ENCODE results near the gene ZDHHC20.

Gene ZDHHC20, protein sequence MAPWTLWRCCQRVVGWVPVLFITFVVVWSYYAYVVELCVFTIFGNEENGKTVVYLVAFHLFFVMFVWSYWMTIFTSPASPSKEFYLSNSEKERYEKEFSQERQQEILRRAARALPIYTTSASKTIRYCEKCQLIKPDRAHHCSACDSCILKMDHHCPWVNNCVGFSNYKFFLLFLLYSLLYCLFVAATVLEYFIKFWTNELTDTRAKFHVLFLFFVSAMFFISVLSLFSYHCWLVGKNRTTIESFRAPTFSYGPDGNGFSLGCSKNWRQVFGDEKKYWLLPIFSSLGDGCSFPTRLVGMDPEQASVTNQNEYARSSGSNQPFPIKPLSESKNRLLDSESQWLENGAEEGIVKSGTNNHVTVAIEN

DNA sequence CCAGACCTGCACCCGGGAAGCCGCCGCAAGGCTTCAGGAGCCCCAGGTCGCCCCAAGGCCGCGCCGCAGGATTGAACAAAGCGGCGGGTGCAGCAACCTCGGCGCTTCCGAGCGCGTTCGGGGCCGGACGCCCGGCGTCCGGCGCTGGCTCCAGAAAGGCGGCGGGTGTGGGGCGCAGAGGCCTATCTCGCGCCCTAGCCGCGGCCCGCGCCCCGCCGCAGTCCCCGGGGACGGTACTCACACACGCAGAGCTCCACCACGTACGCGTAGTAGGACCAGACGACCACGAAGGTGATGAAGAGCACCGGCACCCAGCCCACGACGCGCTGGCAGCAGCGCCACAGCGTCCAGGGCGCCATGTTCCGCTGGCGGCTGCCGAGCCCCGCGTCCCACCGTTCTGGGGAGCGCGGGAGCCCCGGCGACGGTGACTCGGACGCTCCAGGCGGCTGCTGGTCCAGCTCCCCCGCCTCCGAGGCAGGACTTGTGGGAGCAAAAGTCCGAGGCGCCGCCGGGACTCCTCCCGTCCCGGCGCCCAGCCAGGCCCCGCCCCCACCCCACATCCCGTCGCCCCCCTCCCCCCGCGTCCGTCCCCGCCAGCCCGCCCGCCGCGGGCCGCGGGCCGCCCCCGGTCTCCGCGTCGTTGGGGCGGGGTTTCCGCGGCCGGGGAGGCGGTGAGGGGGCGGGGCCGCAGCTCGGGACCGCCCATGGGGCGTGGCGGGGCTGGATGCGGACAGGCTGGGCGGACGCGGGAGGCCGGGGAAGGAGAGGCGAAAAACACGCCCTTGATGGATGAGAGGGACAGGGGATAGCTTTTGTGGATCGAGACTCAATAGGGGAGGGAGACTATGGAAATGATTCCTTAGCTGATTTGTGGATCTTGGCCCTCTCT, at the start of gene ZDHHC20:
Gene ZDHHC20, minus strand, starts transcription at position 491 of the 889 bp plus-strand sequence. Its CDS starts 132 bp downstream, at position 359.
- H3K27ac Mint-ChIP-seq (ENCODE audit: low read depth) = peak within 1 kb of the TSS; percentile 86
- H3K4me3 Mint-ChIP-seq = peak within 1 kb of the TSS; percentile 87
- ATAC-seq (replicated peaks; ENCODE audit: extremely low read depth, poor library complexity, severe bottlenecking) (peak; percentile 88), DNase-seq (ENCODE audit: low spot score in 2 of 2) (peak; percentile 82 to 92)
- H3K4me1 Mint-ChIP-seq = peaks cover 34% of the 10 kb centered on the region
- no peaks in the 10 kb centered on the region for H3K9me3 Mint-ChIP-seq
- H3K36me3 Mint-ChIP-seq (ENCODE audit: insufficient read depth) = peaks cover 17% of the 10 kb centered on the region
- H3K27me3 Mint-ChIP-seq = no peaks in the 10 kb centered on the region

DNA sequence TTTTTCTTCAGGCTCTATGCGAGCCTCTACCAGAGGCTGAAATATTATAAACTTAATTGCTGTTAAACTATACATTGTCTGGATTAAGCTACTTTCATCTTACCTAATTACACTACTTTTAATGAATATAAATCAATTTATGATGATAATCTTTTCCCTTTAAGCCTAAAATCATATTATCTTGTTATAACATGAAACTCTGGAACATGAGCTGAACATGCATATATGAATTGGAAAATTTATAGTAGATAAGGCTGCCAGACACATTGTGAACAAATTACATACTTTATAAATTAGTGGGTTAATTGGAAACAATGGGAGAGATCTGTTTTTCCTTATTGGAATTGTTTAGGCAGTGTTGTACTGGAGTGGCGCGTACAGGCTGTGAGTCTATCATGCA, 45.3 kb upstream of the ZDHHC20 start:
- peaks cover 41% of the 10 kb centered on the region for H3K36me3 Mint-ChIP-seq (ENCODE audit: insufficient read depth)
- no peaks in the 10 kb centered on the region for H3K9me3 Mint-ChIP-seq
- H3K27ac Mint-ChIP-seq (ENCODE audit: low read depth) = no peak overlapping the region
- H3K4me1 Mint-ChIP-seq = peaks cover 7% of the 10 kb centered on the region
- ATAC-seq (replicated peaks; ENCODE audit: extremely low read depth, poor library complexity, severe bottlenecking) (no peak), DNase-seq (ENCODE audit: low spot score in 2 of 2) (no peak)
- H3K27me3 Mint-ChIP-seq = no peaks in the 10 kb centered on the region
- H3K4me3 Mint-ChIP-seq = no peak overlapping the region

DNA sequence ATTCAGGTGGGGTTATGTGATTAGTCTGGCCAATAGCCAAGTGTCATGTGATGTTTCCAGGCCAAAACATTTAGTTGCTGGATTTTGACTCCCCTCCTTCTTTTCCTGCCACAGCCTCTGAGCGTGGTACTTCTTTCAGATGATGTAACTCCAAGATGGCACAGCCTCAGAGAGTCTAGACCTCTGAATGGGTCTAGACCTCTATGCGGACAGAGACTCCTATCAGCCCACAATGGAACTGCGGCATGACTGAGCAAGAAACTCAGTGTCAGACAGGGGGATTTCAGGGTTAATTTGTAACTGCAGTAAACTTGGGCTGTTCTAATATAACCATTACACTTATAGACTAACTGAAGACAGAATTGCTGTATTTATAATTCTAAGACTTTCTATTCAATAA, 42.6 kb upstream of the ZDHHC20 start:
- H3K9me3 Mint-ChIP-seq = no peaks in the 10 kb centered on the region
- H3K4me1 Mint-ChIP-seq = peaks cover 5% of the 10 kb centered on the region
- H3K27ac Mint-ChIP-seq (ENCODE audit: low read depth) = no peak overlapping the region
- no peak for ATAC-seq (replicated peaks; ENCODE audit: extremely low read depth, poor library complexity, severe bottlenecking)
- H3K27me3 Mint-ChIP-seq = no peaks in the 10 kb centered on the region
- H3K36me3 Mint-ChIP-seq (ENCODE audit: insufficient read depth) = peaks cover 39% of the 10 kb centered on the region
- DNase-seq (ENCODE audit: low spot score in 2 of 2) = no peak
- H3K4me3 Mint-ChIP-seq = no peak overlapping the region

DNA sequence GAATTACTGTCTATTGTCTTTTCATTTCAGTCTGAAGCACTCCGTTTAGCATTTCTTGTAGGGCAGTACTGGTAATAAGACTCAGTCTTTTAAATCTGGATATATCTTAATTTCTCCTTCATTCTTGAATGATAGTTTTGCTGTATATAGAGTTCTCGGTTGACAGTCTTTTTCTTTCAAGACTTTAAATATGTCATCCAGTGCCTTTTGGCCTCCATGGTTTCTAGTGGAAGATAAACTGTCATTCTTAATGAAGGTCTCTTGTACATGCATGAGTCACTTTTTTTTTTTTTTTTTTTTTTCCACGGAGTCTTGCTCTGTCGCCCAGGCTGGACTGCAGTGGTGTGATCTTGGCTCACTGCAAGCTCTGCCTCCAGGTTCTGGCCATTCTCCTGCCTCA, 27.2 kb upstream of the ZDHHC20 start:
- no peaks in the 10 kb centered on the region for H3K27me3 Mint-ChIP-seq
- H3K4me1 Mint-ChIP-seq = no peaks in the 10 kb centered on the region
- H3K36me3 Mint-ChIP-seq (ENCODE audit: insufficient read depth) = peaks cover 10% of the 10 kb centered on the region
- DNase-seq (ENCODE audit: low spot score in 2 of 2) (no peak), ATAC-seq (replicated peaks; ENCODE audit: extremely low read depth, poor library complexity, severe bottlenecking) (no peak)
- H3K4me3 Mint-ChIP-seq = no peak overlapping the region
- H3K9me3 Mint-ChIP-seq = peaks cover 14% of the 10 kb centered on the region
- H3K27ac Mint-ChIP-seq (ENCODE audit: low read depth) = no peak overlapping the region

DNA sequence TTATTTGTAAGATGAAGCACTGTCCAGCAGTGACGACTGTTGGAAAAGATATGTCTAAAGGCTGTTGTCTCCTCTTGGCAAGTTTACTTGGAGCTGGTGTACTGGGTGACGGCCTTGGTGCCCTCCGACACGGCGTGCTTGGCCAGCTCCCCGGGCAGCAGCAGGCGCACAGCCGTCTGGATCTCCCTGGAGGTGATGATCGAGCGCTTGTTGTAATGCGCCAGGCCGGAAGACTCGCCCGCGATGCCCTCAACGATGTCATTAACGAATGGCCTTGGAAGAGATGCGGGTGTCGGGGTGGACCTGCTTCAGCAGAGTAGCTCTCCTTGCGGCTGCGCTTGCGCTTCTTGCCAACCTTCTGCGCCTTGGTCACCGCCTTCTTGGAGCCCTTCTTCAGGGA, 24.6 kb upstream of the ZDHHC20 start:
- DNase-seq (ENCODE audit: low spot score in 2 of 2) (no peak), ATAC-seq (replicated peaks; ENCODE audit: extremely low read depth, poor library complexity, severe bottlenecking) (no peak)
- Mint-ChIP-seq H3K27me3 (no peaks in the 10 kb centered on the region), H3K9me3 (peaks cover 10% of the 10 kb centered on the region), H3K4me1 (peaks cover 6% of the 10 kb centered on the region), H3K36me3 (ENCODE audit: insufficient read depth) (peaks cover 2% of the 10 kb centered on the region), H3K27ac (ENCODE audit: low read depth) (no peak overlapping the region), H3K4me3 (no peak overlapping the region)

DNA sequence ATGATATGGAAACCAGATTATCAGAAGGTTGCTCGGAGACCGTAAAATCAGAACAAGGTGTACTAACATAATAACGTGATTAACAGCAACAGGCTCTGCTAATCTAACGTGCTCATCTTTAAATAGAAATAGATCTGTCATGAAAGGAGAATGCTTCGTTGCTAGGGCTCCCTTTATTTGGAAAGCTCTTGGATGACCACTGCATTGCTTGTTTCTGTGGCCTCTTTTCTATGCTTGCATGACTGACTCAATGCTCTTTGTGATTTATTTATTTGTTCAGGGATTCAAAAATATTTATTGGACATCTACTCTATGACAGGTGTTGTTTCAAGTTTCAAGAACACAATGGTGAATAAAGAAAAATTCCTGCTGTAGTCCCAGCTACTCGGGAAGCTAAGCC, 22.3 kb upstream of the ZDHHC20 start:
- H3K4me1 Mint-ChIP-seq = peaks cover 17% of the 10 kb centered on the region
- ATAC-seq (replicated peaks; ENCODE audit: extremely low read depth, poor library complexity, severe bottlenecking) (no peak), DNase-seq (ENCODE audit: low spot score in 2 of 2) (no peak)
- no peak overlapping the region for H3K27ac Mint-ChIP-seq (ENCODE audit: low read depth)
- H3K4me3 Mint-ChIP-seq = no peak overlapping the region
- H3K9me3 Mint-ChIP-seq = peaks cover 4% of the 10 kb centered on the region
- peaks cover 2% of the 10 kb centered on the region for H3K36me3 Mint-ChIP-seq (ENCODE audit: insufficient read depth)
- H3K27me3 Mint-ChIP-seq = no peaks in the 10 kb centered on the region

DNA sequence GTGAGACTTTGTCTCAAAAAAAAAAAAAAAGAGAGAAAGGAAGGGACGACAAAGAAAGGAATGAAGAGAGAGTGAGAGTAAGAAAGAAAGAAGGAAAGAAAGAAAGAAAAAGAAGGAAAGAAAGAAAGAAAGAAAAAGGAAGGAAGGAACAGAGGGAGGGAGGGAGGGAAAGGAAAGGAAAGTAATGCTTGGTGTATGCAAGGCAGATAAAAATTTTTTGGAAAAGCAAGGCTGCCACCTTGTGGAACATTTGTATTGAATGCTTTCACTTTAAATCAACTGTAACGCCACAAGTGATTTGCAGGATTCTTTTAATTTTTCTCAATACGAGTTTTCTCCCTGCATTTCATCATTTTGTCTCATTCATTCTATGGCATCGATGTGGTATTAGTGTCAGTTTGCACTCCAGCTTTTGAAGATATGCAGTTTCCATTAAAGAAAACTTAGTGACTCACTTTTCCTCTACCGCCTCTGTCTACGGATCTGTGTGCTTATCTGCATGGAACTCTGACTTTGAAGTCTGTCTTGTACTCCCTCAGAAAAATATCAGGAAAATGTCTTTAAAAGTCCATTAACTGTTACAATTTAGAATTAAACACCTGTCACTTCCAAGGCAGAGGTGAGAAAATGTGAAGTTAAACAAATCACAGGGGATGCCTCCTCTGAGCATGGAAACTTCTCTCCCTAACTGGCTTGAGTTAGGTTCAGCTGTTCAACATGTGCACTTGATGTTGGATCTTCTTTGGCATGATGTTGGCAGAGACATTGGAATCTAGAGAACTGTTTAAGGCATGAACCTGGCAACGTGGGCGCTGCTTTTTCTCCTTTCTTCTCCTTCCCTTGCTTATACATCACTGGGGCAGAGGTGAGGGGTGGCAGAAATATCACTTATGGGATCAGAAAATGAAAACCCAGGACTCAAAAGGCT, 20.0 kb upstream of the ZDHHC20 start:
- ATAC-seq (replicated peaks; ENCODE audit: extremely low read depth, poor library complexity, severe bottlenecking) (no peak), DNase-seq (ENCODE audit: low spot score in 2 of 2) (peak; percentile 25 to 51)
- no peak overlapping the region for H3K27ac Mint-ChIP-seq (ENCODE audit: low read depth)
- no peaks in the 10 kb centered on the region for H3K9me3 Mint-ChIP-seq
- peaks cover 17% of the 10 kb centered on the region for H3K4me1 Mint-ChIP-seq
- H3K36me3 Mint-ChIP-seq (ENCODE audit: insufficient read depth) = peaks cover 2% of the 10 kb centered on the region
- H3K27me3 Mint-ChIP-seq = no peaks in the 10 kb centered on the region
- H3K4me3 Mint-ChIP-seq = no peak overlapping the region

DNA sequence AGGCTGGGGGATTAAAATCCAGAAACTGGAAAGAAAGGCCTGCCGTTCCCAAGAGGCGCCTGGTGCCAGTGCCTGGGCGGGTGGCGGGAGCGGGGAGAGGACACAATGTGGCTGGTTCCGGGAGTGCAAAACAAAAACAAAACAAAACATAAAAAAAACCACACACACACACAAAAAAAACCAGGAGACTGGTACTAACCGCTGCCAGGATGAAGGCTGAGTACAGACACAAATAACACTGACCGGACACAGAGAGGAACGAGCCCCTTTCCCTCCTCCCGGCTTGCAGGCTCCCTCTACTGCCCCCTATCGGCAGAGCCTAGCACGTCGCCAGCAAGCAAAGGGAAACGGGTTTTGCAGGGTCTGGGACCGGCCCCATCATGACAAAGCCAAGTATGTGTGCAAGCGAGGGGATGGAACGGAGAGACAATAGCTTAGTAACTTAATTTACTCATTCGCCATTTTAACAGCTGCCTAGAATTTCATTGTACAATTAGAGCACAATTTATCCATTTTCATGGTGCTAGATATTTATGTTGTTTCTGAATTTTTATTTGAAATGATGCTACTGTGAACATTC, 17.9 kb upstream of the ZDHHC20 start:
- peaks cover 17% of the 10 kb centered on the region for H3K4me1 Mint-ChIP-seq
- H3K27me3 Mint-ChIP-seq = no peaks in the 10 kb centered on the region
- peak; percentile 77 for ATAC-seq (replicated peaks; ENCODE audit: extremely low read depth, poor library complexity, severe bottlenecking)
- peaks cover 2% of the 10 kb centered on the region for H3K36me3 Mint-ChIP-seq (ENCODE audit: insufficient read depth)
- DNase-seq (ENCODE audit: low spot score in 2 of 2) = peak; percentile 67 to 70
- H3K27ac Mint-ChIP-seq (ENCODE audit: low read depth) = peak overlapping the region; percentile 66
- peak overlapping the region; percentile 73 for H3K4me3 Mint-ChIP-seq
- no peaks in the 10 kb centered on the region for H3K9me3 Mint-ChIP-seq

DNA sequence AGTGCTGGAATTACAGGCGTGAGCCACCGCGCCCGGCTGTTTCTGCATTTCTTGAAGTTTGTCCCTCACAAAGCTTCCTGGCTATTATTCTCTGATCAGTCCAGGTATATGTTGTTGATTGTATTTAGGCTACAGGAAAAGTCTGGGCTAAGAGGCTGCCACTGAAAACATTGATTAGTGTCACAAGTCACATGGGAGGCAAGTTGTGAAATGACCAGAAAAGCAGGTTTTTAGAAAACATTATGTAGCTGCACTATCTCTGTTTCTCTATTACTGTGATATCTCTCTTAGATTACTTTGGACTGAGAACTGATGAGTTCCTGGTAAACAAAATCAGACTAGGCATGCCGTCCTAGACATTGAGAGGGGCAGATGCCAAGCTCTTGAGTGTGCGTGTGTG, 16.0 kb upstream of the ZDHHC20 start:
- no peaks in the 10 kb centered on the region for H3K36me3 Mint-ChIP-seq (ENCODE audit: insufficient read depth)
- no peak for DNase-seq (ENCODE audit: low spot score in 2 of 2)
- H3K27ac Mint-ChIP-seq (ENCODE audit: low read depth) = no peak overlapping the region
- ATAC-seq (replicated peaks; ENCODE audit: extremely low read depth, poor library complexity, severe bottlenecking) = no peak
- H3K4me1 Mint-ChIP-seq = peaks cover 17% of the 10 kb centered on the region
- peaks cover 11% of the 10 kb centered on the region for H3K9me3 Mint-ChIP-seq
- H3K27me3 Mint-ChIP-seq = no peaks in the 10 kb centered on the region
- no peak overlapping the region for H3K4me3 Mint-ChIP-seq

DNA sequence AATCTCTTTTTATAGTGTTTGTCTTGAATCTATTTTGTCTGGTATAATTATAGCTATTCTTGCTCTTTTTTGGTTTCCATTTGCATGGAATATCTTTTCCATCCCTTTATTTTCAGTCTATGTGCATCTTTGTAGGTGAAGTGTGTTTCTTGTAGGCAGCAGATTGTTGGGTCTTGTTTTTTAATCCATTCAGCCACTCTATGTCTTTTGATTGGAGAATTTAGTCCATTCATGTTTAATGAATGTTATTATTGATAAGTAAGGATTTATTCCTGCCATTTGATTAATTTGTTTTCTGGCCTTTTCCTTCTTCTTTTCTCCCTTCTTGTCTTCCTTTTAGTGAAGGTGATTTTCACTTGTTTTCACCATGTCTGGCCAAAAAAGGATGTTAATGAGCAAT, 11.7 kb upstream of the ZDHHC20 start:
- Mint-ChIP-seq H3K4me3 (no peak overlapping the region), H3K27me3 (no peaks in the 10 kb centered on the region), H3K9me3 (peaks cover 11% of the 10 kb centered on the region), H3K27ac (ENCODE audit: low read depth) (no peak overlapping the region), H3K36me3 (ENCODE audit: insufficient read depth) (no peaks in the 10 kb centered on the region), H3K4me1 (no peaks in the 10 kb centered on the region)
- DNase-seq (ENCODE audit: low spot score in 2 of 2) = no peak
- ATAC-seq (replicated peaks; ENCODE audit: extremely low read depth, poor library complexity, severe bottlenecking) = no peak

DNA sequence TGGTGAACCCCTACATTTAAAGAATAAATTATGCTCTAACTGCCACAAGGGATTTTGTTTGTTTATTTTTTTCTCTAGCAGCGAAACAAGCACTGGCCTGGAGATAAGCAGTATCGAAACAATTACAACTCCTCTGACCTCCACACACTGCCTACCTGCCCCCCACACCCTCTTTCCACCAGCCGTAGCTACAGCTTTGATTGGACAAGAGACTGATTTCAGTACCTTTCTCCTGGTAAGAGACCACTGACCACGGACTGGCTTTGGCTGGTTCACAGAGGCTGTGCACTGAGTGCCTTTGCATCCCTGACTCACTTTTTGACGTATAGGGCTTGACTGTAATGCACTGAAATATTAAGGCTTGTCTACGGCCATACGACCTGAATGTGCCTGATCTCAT, 7.4 kb upstream of the ZDHHC20 start:
- H3K27ac Mint-ChIP-seq (ENCODE audit: low read depth) = no peak overlapping the region
- H3K36me3 Mint-ChIP-seq (ENCODE audit: insufficient read depth) = no peaks in the 10 kb centered on the region
- H3K4me3 Mint-ChIP-seq = no peak overlapping the region
- no peaks in the 10 kb centered on the region for H3K27me3 Mint-ChIP-seq
- DNase-seq (ENCODE audit: low spot score in 2 of 2) = no peak
- ATAC-seq (replicated peaks; ENCODE audit: extremely low read depth, poor library complexity, severe bottlenecking) = no peak
- no peaks in the 10 kb centered on the region for H3K4me1 Mint-ChIP-seq
- H3K9me3 Mint-ChIP-seq = peaks cover 8% of the 10 kb centered on the region

DNA sequence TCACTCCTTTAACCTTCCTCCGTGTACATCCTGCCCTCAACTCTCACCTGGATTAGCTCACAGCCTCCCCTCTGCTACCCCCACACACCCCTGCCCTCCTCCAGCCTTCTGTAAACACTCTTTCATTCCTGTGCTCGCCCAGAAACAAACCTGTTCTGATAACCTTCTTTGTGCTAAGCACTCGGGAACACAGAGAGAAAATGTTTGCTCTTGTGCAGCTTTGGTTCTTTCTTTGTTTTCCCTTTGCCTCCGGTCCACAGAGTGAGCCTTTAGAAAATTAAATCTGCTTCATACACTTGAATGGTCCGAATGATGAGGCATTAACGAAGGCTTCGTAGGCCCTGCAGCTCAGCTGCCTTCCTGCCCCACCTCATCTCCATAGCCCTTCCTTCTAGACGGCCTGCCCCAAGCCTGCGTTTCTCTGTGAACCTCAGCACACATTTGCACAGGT, 6.6 kb upstream of the ZDHHC20 start:
- H3K9me3 Mint-ChIP-seq = peaks cover 3% of the 10 kb centered on the region
- H3K4me1 Mint-ChIP-seq = no peaks in the 10 kb centered on the region
- H3K4me3 Mint-ChIP-seq = no peak overlapping the region
- ATAC-seq (replicated peaks; ENCODE audit: extremely low read depth, poor library complexity, severe bottlenecking) (no peak), DNase-seq (ENCODE audit: low spot score in 2 of 2) (no peak)
- no peak overlapping the region for H3K27ac Mint-ChIP-seq (ENCODE audit: low read depth)
- H3K27me3 Mint-ChIP-seq = no peaks in the 10 kb centered on the region
- H3K36me3 Mint-ChIP-seq (ENCODE audit: insufficient read depth) = no peaks in the 10 kb centered on the region

Data from central memory CD8-positive, alpha-beta T cell (primary cell).